Measurements from ENCODE around the gene TYW5. TPM values are rescaled to one million over a fixed set of nuclear protein-coding genes. Genes with fewer than 3 reads are reported as not detected.

The TYW5 gene
- total and polyA plus RNA-seq, 2 of the 13 experiments (the other 11 are each of a cell fraction or from before 2014, with no cell fraction given): 8.3 to 14.6 TPM

- H3K4me2 ChIP-seq (ENCODE audit: low read depth, low read length): no peak overlapping the region
- intact Hi-C loops (cut with micrococcal nuclease; ENCODE audit: unreplicated experiment) (loop anchor here (1.0 to 10.0 kb wide), 2 partner anchors 728 to 759 kb away; no protein-coding TSS in a partner anchor), in situ Hi-C loops (cut with HindIII; ENCODE audit: extremely low pct_ligation_motif_present, low pct_unique_long_range_greater_than_20kb) (loop anchor here (10.0 kb wide), 2 partner anchors 509 to 719 kb away; no protein-coding TSS in a partner anchor)
- H3K9ac ChIP-seq (ENCODE audit: insufficient read depth, low read depth, low read length): no peak overlapping the region
- no peak overlapping the region for H2AFZ ChIP-seq (ENCODE audit: low read length)
- no peak overlapping the region for H3K4me3 ChIP-seq (replicated peaks in 1 of 3; ENCODE audit: insufficient read depth in 1 of 3, low read depth in 2 of 3, low read length in 3 of 3)
- DNase-seq (ENCODE audit: low spot score): no peak
- TF ChIP-seq HMGXB3 (CRISPR knock-in tag; IDR thresholded peaks at IDR 0.05; ENCODE audit: borderline replicate concordance): no peak
- no peak for TF ChIP-seq NBN (conservative IDR thresholded peaks at IDR 0.05)
- TF ChIP-seq ZNF619 (CRISPR knock-in tag; IDR thresholded peaks at IDR 0.05): no peak
- no peak for TF ChIP-seq ZNF20 (CRISPR knock-in tag; IDR thresholded peaks at IDR 0.05)
- no peak for TF ChIP-seq ETV6 (CRISPR knock-in tag; conservative IDR thresholded peaks at IDR 0.05)
- TF ChIP-seq PAX8 (CRISPR knock-in tag; IDR thresholded peaks at IDR 0.05; ENCODE audit: borderline replicate concordance): no peak
- no peak for TF ChIP-seq GATA4 (IDR thresholded peaks at IDR 0.05; ENCODE audit: borderline replicate concordance, low read depth)
- no peak for TF ChIP-seq NONO (IDR thresholded peaks at IDR 0.05)
- no peak for TF ChIP-seq NONO (CRISPR knock-in tag; conservative IDR thresholded peaks at IDR 0.05)
- no peak for TF ChIP-seq HBP1 (CRISPR knock-in tag; IDR thresholded peaks at IDR 0.05; ENCODE audit: low read depth)
- TF ChIP-seq ZNF513 (CRISPR knock-in tag; conservative IDR thresholded peaks at IDR 0.05): no peak
- TF ChIP-seq WIZ (CRISPR knock-in tag; IDR thresholded peaks at IDR 0.05): no peak
- TF ChIP-seq NCOA2 (CRISPR knock-in tag; IDR thresholded peaks at IDR 0.05): no peak
- no peak for TF ChIP-seq XRCC5 (optimal IDR thresholded peaks at IDR 0.05; ENCODE audit: low read length)
- TF ChIP-seq HES4 (CRISPR knock-in tag; IDR thresholded peaks at IDR 0.05; ENCODE audit: borderline replicate concordance): no peak
- CTCF ChIA-PET (ENCODE audit: low intra/inter-chr PET ratio, low total read pairs): no interaction called here
- no peaks in the 10 kb centered on the region for H3K79me2 ChIP-seq (ENCODE audit: insufficient read depth, low read length)
- ATAC-seq: no peak
- no peaks in the 10 kb centered on the region for H3K27me3 ChIP-seq (ENCODE audit: control insufficient read depth in 1 of 2, insufficient read depth in 2 of 2, low read length in 2 of 2)
- 91% methylated on average over 3 of the region's 3 CpGs for WGBS (ENCODE audit: low lambda C conversion rate)
- H3K4me1 ChIP-seq (ENCODE audit: insufficient read depth, low read length): peaks cover 37% of the 10 kb centered on the region
- BruUV-seq (replicated peaks): no TSS peak
- no peaks in the 10 kb centered on the region for H3K9me3 ChIP-seq (ENCODE audit: low read length)
- no peak for FAIRE-seq
- no peaks in the 10 kb centered on the region for H4K20me1 ChIP-seq (ENCODE audit: insufficient read depth, low read length)
- POLR2A ChIA-PET: interaction anchor here (1.2 kb wide), 1 partner anchor 508 kb away, joined by 3 read pairs; no protein-coding TSS in a partner anchor
- no peak overlapping the region for H3K27ac ChIP-seq (ENCODE audit: extremely low read length, insufficient read depth, low read length)
- H3K36me3 ChIP-seq (replicated peaks in 1 of 2; ENCODE audit: control insufficient read depth in 1 of 2, insufficient read depth in 2 of 2, low read length in 2 of 2): no peaks in the 10 kb centered on the region
Measured at GRCh38 chr2:199975273-199975895, 20.1 kb upstream of the TYW5 start.
